ENCODE measurements around the gene DKC1.
A peak's percentile ranks its signal among the peaks of the same experiment; 100 is the strongest.

DKC1 gene

DNA sequence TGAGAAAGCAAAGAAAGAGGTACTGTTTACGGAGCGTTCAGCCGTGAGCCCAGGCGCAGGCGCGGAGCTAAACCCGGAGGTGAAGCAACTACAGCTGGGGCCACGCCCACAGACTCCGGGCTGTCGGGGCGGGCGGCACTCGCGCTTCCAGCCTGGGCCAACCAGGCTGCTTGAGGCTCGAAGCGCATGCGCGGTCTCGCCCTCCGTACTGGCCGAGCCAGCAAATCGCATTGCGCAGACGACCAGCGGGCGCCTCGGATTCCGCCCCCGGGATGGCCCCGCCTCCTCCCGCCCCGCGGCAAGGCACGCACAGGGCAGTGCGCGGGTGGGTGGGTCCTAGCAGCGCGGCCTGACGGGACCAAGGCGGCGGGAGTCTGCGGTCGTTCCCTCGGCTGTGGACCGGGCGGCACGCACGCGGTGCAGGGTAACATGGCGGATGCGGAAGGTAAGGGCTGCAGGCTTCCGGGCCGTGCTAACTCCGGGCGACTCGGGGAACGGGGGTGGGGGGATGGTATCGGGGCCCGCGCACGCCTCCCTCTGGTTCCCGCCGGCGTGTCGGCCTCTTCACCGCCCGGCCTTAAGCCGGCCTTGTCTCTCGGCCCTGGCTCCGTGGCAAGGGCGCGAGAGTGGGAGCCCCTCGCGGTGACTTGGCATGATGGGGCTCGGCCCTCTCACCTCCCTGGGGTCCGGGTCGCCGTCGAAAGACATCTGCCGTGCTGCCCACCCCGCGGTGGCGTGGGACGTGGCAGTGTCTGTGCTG lies at the start of gene DKC1:
Gene DKC1, plus strand, starts transcription at position 328 of the 760 bp plus-strand sequence. Its CDS starts 102 bp downstream, at position 430.
- peak; percentile 94 for DNase-seq (ENCODE audit: low spot score)

DNA sequence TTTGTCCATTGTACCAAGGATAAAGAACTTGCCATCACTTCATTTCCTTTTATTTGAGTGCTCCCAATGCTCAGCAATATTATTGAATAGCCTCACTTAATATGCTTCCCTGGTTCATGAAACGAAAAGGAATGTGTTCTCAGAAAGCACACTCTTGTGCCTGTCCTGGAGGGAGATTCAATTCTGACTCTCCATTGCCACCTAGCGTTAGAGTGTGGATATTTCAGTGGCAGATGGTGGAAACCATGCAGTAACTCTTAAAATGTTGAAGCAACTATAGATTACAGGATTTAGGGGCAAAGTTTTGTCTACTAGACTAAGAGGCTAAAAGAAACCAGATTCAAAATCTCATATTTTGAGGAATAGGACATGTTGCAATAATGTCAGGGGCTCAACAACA lies 47.7 kb upstream of the DKC1 start:
- DNase-seq (ENCODE audit: low spot score) = peak; percentile 66

DNA sequence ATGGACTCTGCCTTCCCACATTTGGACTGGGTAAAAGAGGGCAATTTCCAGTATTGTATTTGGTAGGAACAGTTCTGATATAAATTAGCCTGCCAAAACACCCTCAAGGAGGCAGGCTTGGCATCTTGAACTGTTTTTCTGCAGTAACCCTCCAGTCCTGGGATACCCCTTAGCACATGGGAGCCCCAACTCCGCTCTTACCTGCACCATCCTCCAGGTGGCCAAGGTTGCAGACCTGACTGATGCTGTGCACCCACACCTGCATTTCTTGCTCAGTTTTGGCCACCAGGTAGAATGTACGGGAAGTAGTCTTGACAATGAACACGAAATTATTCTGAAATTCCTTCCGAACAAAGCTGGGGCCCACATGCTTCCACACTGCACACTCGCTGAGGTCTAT lies 46.8 kb upstream of the DKC1 start:
- no peak for DNase-seq (ENCODE audit: low spot score)

DNA sequence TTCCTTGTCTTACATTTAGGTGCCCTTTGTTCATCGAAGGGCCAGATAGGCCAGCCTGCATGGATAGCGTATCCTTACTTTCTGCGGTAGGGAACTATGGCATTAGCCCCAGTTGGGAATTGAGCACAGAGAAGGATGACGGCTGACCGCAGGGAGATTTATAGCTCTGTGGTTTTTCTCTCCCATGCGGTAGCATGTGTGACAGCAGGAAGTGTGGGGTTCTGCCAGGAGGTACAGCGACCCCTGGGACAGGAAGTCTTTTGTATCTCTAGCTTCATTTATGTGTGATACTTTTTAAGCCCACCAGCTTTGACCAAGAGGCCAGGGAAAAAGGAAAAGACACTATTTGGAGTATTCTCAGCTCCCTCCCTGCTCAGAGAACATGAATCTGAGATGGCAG lies 44.8 kb upstream of the DKC1 start:
- DNase-seq (ENCODE audit: low spot score) = no peak

DNA sequence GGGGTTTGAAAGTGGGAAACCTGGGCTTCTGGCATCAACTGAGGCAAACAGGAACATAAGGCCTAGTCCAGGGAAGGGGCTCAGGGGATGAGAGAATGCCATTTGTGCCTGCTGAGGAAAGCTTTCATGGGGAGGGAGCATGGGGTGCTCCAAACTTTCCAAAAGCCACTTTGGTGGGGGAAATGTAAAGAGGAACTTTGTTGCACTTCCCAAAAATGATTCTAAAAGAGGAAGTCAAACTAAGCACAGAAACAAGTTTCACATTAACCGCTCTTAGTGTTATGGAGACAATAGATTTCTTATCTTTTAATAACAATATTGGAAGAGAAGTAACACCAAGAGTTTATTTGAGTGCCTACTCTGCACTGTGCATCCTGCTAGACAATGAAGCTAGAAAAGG lies 44.0 kb upstream of the DKC1 start:
- no peak for DNase-seq (ENCODE audit: low spot score)

DNA sequence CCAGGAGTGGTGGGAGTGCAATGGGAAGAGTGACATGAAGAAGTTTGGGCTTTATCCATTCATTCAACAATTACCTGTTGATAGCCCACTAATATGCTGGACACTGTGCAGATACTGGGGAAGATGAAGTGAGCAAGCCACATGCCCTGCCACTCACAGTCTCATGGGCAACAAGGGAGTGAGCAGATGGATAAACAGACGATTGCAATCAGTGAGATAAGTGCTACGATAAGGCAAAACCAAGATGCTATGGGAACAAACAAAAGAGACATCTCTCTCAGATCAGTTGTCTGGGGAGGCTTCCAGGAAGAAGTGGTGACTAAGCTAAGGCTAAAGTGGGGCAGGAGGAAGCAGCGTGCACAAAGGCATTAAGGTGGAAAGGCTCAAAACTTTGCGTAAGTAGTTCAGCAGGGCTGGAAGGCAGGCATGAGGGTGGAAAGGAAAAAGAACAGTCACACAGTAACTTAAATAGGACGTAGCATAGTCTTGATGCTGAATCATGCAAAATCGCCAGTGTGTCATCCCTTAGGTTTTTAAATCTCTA lies 43.5 kb upstream of the DKC1 start:
- no peak for DNase-seq (ENCODE audit: low spot score)

DNA sequence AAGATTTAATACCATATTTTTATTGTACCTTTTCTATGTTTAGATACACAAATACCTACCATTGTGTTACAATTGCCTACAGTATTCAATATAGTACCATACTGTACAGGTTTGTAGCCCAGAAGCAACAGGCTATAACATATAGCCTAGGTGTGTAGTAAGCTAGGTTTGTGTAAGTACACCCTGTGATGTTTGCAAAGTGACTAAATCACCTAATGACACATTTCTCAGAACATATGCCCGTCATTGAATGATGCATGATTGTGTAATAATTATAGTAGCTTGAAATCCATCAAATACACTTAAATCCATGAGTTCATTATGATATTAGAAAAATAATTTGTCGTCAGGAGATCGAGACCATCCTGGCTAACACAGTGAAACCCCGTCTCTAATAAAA lies 42.6 kb upstream of the DKC1 start:
- DNase-seq (ENCODE audit: low spot score) = no peak

DNA sequence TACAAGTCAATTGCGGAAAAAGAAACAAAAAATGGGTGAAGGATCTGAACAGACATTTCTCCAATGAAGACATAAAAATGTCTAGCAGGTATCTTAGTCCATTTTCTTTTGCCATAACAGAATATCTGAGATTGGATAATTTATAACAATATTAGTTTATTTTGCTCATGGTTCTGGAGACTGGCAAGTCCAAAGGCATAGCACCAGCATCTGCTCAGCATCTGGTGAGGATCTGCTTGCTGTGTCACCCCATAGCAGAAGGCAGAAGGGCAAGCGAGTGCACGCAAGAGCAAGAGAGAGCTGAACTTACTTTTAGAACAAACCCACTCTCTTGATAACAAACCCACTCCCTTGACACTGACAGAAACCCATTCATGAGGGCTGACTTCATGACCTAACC lies 41.5 kb upstream of the DKC1 start:
- no peak for DNase-seq (ENCODE audit: low spot score)

DNA sequence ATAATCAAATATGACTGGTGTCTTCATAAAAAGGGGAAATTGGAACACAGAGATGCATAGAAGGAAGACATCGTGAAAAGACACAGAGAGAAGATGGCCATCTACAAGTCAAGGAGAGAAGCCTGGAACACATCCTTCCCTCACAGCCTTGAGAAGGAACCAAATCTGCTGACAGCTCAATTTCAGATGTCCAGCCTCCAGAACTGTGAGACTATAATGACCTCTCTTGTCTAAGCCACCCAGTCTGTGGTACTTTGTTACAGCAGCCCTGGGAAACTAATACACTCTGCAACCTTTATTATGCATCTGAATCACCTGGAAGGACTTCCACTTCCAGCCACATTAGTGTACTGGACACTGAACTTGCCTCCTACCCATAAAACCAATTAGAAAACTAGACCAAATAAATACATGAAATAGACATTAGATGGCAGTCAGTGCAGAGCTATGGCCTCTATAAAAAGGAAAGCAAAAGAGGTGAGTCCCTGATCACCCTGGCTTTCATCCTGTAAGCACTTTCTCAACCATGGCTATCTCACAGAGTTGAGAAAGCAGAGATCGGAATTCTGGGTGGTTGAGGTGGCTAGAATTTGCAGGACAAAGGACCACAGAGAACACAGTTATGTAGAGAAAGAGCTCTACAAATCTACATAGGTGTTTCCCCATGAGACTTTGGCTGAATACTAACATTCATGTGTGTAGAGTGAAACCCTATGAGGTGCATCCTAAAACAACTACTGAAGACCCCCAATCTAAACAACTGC lies 37.5 kb upstream of the DKC1 start:
- no peak for DNase-seq (ENCODE audit: low spot score)

DNA sequence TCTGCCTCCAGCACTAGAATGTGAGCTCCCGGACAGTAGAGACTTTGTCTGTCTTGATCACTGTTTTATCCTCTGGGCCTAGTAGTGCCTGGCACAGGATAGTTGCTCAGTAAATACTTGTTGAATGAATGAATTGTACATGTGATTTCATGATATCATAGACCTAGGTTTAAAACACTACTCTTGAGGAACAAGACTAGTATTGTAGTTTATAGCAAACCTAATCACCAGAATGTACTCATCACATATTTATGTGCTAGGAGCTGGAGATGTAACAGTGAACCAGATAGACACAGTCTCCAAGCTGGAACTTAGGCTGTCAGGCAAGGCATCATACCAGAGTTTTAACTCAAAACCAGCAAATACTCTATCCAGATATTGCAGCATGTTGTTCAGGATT lies 35.2 kb upstream of the DKC1 start:
- no peak for DNase-seq (ENCODE audit: low spot score)

DNA sequence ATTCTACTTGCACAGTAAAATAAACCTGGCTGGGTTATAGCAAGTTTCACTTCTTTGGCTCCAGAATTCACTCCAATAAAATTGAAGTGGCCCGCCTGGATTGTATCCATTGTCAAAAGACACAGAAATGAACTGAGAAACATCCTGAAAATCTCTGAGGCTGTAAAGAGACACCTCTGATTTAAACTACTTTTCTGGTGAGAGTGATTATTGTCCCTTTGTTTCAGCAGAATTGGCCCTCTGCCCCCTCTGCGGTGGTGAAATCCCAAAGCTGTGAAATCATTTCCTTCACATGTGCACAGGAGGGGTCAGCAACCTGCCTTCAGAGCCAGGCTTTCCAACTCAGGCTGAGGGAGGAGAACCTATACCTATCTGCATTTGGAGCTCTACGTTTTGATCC lies 34.8 kb upstream of the DKC1 start:
- no peak for DNase-seq (ENCODE audit: low spot score)

DNA sequence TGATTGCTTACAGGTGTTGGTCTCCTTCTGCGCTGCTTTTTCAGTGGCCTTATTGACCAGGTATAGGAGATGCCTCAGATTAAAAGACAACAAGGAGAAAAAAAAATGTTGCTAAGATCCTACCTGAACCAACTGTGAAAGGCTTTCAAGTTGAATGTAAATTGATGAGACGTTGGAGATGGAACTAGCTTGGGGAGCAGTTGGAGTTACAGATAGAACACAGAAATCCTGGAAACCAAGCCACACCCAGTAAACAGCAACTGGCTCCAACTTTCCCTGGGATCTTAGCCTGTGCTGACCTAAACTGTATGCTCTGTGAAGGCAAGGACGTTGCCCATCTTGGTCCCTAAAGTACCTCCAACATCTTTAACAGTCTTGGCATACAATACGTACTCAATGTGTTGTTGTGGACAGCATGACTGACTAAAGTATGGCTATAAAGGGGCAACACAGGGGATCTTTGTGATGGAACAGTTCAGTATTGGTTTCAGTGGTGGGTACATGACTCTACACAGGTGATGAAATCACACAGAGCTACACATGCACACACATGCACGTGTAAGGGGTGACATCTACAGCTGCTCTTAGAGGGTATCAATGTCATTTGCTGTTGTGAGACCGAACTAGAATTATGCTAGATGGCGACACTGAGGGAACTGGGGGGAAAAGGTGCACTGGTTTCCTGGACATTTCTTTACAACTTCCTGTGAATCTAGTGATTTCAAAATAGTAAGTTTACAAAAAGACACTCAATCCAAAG lies 34.1 kb upstream of the DKC1 start:
- DNase-seq (ENCODE audit: low spot score) = no peak

DNA sequence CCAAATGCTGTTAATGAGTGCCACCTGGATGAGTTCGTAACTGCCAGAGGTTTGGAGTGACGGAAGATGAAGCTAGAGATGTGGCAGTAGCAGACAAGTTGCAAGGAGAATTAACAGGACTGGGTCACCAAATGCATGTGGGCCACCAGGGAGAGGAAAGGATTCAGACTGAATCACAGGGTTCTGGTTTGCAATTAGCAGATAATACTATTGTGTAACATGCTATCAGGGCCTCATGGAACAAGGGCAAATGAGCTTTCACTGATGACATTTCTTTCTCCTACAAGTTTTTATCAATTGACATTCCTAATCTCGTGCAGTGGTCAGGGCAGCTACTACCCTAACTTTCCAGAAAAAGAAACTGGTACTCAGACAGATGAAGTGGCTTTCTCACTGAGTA lies 33.2 kb upstream of the DKC1 start:
- DNase-seq (ENCODE audit: low spot score) = no peak

DNA sequence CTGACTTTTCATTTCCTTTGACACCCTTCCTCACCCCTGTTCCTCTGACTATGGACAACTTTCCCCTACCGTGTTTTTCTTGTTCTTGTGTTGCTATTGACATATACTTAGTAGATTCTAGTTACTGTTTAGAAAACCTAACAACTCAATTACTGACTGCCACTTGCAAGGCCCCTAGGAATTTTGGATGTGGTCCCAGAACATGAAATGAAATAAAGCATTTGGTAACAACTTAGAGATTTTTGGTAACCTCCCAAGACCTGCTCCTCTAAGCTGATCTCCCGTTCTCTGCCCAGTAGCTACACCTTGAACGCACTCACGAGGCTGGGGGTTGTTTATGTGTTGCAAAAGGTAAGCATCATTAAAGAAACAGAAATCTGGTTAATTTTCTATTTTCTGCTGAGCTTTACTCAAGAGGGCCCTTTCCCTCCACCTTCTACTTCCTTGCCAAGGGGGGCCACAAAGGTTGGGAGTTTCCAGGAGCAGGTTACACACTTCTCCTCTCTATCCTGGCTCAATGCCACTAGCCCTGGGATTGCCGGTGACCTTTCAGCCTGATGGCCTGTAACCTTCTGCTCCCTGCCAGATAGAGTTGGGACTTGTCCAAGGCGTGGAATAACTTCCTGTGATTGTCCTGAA lies 32.3 kb upstream of the DKC1 start:
- DNase-seq (ENCODE audit: low spot score) = peak; percentile 42

DNA sequence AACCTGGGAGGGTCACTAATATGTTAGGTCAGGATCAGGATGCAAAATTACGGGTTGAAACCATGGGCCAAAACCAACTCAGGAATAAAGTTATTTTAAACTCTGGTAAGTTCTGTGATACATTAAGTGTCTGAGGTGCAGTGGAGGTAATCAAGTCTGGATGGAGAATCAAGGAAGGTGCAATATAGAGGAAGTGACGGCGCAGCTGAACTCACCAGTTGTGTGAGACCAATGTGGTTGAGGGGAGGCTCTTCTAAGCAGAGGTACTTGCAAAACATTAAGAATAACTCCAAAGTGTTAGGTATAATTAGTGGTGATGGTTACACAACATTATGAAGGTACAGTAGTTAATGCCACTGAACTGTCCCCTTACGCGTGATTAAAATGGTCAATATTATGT lies 31.5 kb upstream of the DKC1 start:
- DNase-seq (ENCODE audit: low spot score) = no peak

DNA sequence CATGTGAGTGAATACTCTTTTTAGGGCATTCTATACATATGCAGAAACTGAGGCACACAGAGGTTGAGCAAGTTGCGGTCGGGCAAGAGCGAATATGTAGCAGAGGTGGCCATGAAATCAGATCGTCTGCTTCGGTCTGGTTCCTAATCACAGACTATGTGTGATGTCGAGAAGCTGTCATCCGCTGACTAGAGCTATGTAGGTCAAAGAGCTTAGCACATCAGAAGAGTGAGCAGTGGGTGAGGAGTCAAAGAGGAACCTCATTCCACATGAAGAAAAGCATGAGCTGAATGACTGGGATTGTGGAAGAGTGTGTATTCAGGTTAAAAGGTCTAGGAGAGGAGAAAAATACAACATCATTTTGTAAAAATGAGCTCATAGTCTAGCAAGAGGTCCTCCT lies 30.8 kb upstream of the DKC1 start:
- no peak for DNase-seq (ENCODE audit: low spot score)

DNA sequence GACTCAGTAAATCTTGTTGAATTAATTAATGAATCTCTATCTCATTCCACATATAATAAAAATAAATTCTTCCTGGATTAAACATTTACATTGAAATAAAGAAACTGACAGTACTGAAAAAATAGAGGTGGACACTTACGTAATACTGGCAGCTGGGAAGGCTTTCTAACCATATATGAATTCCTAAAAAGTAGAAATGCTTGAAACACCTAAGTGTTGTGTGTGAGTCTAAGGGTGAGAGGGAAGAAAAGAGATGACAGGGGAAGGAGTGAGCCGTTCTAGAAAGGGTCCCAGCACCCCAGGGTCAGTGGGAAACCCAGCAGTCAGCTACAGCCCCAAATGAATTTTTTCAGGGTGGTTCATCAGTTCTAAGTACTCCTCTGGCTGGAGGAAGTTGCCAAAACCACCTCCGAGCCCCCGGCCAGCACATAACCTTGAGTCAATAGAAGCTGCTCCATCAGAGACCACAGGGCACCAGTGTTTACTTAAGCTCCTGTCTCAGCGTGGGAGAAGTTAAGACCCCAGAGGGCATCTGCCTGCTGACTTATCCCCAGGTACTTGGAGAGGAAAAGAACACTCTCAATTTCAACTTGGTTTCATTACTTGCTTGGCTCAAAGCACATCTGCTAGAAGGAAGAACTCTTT lies 30.1 kb upstream of the DKC1 start:
- no peak for DNase-seq (ENCODE audit: low spot score)

DNA sequence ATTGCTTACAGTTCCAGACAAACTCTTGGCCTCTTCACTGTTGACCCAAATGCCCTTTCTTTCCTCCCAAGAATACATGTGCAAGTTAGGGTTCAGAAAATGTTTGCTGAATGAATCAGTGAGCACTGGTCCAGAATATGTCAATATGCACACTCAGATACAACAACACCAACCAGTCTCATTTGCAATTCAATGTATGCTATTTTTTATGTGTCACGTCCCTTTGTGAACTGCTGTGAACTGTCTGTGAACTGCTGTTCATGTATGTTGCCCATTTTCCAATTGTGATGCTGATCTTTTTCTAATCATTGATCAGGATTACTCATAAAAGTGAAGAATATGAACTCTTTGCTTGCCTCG lies 29.6 kb upstream of the DKC1 start:
- DNase-seq (ENCODE audit: low spot score) = no peak

DNA sequence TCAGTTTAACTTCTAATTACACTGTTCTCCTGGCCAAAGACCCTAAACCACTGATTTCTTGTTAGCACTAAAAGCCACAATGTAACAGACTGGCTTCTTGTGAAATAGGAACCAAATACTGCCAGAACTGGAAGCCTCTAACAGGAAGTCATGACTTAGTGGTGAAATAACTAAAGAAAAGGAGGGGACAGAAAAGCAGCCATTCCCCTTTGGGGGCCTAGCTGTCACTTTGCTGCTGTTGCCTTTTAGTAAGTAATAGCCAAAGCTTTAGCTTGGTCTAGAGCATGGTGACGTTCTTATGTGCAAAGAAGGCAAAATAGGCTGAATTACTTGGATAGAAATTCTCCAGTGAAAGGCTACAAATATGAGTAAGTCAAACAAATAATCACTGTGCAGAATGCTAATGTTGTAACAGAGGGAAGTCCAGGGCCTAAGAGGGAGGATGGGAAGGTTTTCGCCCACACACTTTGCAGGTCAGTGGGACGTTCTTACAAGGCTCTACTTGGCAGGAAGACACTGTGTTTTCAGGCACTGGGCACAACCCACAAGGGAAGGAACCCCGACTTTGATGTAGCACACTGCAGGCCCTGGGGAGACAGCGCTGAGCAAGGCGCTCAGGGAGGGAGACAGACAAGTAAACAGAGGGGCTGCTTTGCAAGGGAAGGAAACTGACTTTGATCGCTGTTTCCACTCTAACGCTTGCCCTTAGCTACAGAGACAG lies 28.4 kb upstream of the DKC1 start:
- no peak for DNase-seq (ENCODE audit: low spot score)

DNA sequence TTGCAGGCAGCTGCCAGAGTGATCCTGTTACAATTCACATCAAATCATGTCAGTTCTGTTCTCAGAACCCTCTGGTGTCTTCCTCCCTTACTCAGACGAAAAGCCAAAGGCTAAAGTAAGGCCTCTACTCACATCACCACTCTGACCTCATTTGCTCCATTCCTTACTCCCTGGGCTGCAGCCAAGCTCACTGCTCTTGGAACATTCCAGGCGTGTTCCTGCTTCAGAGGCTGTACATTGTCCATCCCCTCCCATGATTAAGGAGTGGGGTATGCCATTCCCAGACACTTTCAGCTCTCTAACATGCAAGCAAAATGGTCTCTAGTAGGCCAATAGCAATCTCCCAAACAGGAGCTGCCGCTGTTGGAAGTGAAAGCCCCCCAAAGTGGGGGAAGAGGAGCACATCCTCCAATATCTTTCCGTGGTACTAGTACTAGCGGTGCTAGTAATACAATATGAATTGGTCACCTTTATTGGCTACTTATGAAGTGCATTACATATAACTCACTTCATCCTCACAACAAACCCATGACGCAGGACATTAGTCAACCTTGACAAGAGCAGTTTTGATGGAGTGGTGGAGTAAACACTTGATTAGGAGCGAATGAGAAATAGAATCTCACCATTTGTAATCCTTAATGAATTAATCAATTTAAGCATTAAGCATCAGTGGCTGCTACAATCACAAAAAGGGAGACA lies 26.8 kb upstream of the DKC1 start:
- DNase-seq (ENCODE audit: low spot score) = peak; percentile 70

All from AG08395 (cell line).